Measurements from ENCODE around the gene SLC4A2. TPM values are rescaled to one million over a fixed set of nuclear protein-coding genes. Genes with fewer than 3 reads are reported as not detected.

Gene SLC4A2
- total RNA-seq, 2 donors from 2014 or later, result 55.3 to 114 TPM

DNA sequence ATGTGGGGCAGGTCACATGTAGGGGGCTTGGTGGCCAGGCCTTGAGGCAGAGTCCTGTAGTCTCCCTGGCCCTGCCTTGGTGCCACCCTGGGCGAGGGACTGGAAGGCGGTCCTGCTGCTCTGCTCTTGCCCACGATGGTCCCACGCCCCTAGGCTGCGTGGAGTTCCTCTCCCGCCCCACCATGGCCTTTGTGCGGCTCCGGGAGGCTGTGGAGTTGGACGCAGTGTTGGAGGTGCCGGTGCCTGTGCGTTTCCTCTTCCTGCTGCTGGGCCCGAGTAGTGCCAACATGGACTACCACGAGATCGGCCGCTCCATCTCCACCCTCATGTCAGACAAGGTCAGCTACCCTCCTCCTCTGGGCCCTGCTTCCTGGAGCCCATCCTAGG, 11.2 kb downstream of the SLC4A2 start:
- Histone ChIP-seq H3K4me3 (no peak overlapping the region), H3K27me3 (no peaks in the 10 kb centered on the region), H3K27ac (no peak overlapping the region), H3K36me3 (peaks cover 99% of the 10 kb centered on the region), H3K9me3 (no peaks in the 10 kb centered on the region), H3K4me1 (no peaks in the 10 kb centered on the region)
- DNase-seq (ENCODE audit: low spot score), result no peak
- TF ChIP-seq, protein P1, sequence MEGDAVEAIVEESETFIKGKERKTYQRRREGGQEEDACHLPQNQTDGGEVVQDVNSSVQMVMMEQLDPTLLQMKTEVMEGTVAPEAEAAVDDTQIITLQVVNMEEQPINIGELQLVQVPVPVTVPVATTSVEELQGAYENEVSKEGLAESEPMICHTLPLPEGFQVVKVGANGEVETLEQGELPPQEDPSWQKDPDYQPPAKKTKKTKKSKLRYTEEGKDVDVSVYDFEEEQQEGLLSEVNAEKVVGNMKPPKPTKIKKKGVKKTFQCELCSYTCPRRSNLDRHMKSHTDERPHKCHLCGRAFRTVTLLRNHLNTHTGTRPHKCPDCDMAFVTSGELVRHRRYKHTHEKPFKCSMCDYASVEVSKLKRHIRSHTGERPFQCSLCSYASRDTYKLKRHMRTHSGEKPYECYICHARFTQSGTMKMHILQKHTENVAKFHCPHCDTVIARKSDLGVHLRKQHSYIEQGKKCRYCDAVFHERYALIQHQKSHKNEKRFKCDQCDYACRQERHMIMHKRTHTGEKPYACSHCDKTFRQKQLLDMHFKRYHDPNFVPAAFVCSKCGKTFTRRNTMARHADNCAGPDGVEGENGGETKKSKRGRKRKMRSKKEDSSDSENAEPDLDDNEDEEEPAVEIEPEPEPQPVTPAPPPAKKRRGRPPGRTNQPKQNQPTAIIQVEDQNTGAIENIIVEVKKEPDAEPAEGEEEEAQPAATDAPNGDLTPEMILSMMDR (IDR thresholded peaks at IDR 0.05), result no peak

DNA sequence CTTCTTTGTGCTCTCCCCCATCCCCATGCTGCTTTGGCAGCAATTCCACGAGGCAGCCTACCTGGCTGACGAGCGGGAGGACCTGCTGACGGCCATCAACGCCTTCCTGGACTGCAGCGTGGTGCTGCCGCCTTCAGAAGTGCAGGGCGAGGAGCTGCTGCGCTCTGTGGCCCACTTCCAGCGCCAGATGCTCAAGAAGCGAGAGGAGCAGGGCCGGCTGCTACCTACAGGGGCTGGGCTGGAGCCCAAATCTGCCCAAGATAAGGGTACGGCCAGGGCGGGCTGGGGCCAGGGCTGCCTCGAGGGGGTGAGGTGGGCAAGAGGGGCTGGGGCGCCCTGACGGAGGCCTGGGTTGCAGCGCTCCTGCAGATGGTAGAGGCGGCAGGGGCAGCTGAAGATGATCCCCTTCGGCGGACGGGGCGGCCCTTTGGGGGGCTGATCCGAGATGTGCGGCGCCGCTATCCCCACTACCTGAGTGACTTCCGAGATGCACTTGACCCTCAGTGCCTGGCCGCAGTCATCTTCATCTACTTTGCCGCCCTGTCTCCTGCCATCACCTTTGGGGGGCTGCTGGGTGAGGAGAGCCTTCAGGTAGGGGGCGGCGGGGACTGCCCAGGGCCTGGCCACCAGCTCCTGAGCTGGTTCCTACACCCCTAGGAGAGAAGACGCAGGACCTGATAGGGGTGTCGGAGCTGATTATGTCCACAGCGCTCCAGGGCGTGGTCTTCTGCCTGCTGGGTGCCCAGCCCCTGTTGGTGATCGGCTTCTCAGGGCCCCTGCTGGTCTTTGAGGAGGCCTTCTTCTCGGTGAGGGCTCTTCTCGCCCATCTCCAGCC, 11.9 kb downstream of the SLC4A2 start:
- Histone ChIP-seq H3K27ac (no peak overlapping the region), H3K4me3 (no peak overlapping the region), H3K36me3 (peaks cover 99% of the 10 kb centered on the region), H3K4me1 (peaks cover 0 to under 1% of the 10 kb centered on the region in 2 donors), H3K27me3 (no peaks in the 10 kb centered on the region), H3K9me3 (no peaks in the 10 kb centered on the region)
- TF ChIP-seq, protein P1 (IDR thresholded peaks at IDR 0.05), result no peak
- no peak for DNase-seq (ENCODE audit: low spot score)

DNA sequence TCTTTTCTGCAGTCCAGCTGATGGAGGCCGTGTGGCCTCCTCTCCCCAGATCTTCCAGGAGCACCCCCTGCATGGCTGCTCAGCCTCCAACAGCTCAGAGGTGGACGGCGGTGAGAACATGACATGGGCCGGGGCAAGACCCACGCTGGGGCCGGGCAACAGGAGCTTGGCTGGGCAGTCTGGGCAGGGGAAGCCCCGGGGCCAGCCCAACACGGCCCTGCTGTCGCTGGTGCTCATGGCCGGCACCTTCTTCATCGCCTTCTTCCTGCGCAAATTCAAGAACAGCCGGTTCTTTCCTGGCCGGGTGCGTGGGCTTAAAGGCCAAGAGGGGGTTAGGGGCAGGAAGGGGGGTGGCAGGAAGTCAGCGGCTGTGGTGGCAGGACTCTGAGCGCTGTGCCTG, 14.6 kb downstream of the SLC4A2 start:
- DNase-seq (ENCODE audit: low spot score), result no peak

DNA sequence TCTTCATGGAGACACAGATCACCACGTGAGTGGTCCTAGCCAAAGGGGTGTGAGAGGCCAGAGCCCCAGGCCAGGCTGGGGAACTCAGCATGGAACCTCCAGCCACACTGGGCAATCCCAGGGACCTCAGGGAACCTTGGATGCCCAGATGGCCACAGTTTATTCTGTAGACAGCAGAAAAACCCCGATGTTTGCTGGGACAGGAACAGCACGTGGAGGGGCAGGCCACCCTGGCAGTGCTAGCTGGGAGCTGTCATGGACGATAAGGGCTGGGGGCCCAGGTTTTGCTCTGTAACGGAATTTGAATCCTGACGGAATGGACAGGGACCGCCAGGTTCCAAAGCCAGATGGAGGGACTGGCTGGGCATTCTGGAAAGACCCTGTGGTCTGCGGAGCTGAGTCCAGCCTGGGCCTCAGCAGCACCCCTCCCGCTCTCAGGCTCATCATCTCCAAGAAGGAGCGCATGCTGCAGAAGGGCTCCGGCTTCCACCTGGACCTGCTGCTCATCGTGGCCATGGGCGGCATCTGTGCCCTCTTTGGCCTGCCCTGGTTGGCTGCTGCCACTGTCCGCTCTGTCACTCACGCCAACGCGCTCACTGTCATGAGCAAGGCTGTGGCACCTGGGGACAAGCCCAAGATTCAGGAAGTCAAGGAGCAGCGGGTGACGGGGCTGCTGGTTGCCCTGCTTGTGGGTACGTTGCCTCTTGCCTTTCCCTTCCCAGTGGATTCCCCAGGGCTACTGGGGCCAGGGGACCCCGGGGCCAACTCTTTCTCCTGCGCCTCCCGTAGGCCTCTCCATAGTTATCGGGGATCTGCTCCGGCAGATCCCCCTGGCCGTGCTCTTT, 15.7 kb downstream of the SLC4A2 start:
- H3K4me1 ChIP-seq, result peaks cover 0 to 38% of the 10 kb centered on the region in 2 donors
- DNase-seq (ENCODE audit: low spot score), result no peak
- no peak overlapping the region for H3K4me3 ChIP-seq
- H3K27ac ChIP-seq, result no peak overlapping the region
- H3K9me3 ChIP-seq, result no peaks in the 10 kb centered on the region
- TF ChIP-seq, protein P1 (IDR thresholded peaks at IDR 0.05), result no peak
- peaks cover 66% of the 10 kb centered on the region for H3K36me3 ChIP-seq
- no peaks in the 10 kb centered on the region for H3K27me3 ChIP-seq

More for the DNA sequence above, 14.6 kb downstream of the SLC4A2 start:
- Histone ChIP-seq H3K27me3 (no peaks in the 10 kb centered on the region), H3K9me3 (no peaks in the 10 kb centered on the region), H3K4me3 (no peak overlapping the region), H3K4me1 (peaks cover 0 to 28% of the 10 kb centered on the region in 2 donors), H3K27ac (no peak overlapping the region), H3K36me3 (peaks cover 77% of the 10 kb centered on the region)
- TF ChIP-seq, protein P1 (IDR thresholded peaks at IDR 0.05), result no peak

DNA sequence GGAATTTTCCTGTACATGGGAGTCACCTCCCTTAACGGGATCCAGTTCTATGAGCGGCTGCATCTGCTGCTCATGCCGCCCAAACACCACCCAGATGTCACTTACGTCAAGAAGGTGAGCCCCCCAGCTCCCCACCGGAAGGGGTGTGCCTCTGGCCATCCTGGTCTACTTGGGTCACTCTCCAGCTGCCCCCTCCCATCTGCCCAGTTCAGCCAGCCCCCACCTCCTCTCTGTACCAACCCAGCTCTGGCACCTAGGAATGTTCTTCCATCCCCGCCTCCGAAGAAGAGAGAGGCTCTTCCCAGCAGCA, 16.2 kb downstream of the SLC4A2 start:
- no peak overlapping the region for H3K4me3 ChIP-seq
- H3K27ac ChIP-seq, result no peak overlapping the region
- H3K9me3 ChIP-seq, result no peaks in the 10 kb centered on the region
- TF ChIP-seq, protein P1 (IDR thresholded peaks at IDR 0.05), result no peak
- H3K27me3 ChIP-seq, result no peaks in the 10 kb centered on the region
- DNase-seq (ENCODE audit: low spot score), result no peak
- H3K36me3 ChIP-seq, result peaks cover 60% of the 10 kb centered on the region
- H3K4me1 ChIP-seq, result peaks cover 0 to 38% of the 10 kb centered on the region in 2 donors
